ENCODE results near the gene WFDC2.

The WFDC2 gene

DNA sequence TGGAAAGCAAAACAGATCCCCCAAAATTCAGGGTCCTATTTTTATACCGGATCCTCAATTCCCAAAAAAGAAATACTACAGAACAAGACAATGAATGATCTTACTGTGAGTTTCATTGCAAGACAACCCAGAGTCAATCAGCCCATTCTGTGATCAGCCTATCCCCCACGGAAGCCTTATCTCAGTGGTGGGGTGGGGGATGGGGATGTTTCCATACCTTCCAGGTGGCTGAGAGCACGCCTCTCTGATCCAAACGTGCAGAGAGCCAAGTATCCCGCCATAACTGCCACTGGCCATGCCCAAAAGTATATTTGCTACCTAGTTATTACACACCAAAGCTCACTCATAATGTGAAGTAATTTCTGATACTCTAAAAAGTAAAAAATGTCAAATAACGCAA lies 15.1 kb downstream of the WFDC2 start:
- ChIA-PET CTCF (interaction anchor here (0.7 to 2.2 kb wide), 5 partner anchors 15 to 287 kb away, joined by 3 to 10 read pairs (median 3); no protein-coding TSS in a partner anchor), POLR2A (no interaction called here)
- H3K9me3 ChIP-seq (ENCODE audit: control insufficient read depth, insufficient read depth, low read depth, low read length): no peaks in the 10 kb centered on the region

DNA sequence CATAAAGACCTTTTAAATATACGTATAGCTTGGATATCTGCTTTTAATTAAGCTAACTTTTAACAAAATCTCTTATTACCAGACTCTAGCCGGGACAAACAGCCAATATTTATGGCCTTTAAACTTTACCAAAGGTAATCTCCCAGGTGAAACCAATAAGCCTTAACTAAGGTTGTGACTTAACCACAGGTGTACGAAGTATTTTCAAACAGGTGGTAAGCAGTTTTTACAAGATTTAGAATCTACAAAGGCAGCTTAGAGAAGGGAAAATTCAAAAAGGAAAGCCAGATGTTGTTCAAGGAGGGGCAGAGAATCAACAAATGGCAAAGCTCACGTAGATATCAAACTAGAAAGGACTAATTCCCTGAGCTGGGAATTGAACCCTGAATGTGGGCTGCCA lies 15.8 kb downstream of the WFDC2 start:
- CTCF ChIA-PET: interaction anchor here (0.7 to 1.4 kb wide), 5 partner anchors 13 to 476 kb away, joined by 3 to 5 read pairs (median 4); no protein-coding TSS in a partner anchor
- Histone ChIP-seq H3K9me3 (ENCODE audit: control insufficient read depth, insufficient read depth, low read depth, low read length) (no peaks in the 10 kb centered on the region), H3K36me3 (ENCODE audit: control insufficient read depth in 2 of 2, insufficient read depth in 1 of 2, low read length in 2 of 2) (no peaks in the 10 kb centered on the region), H3K27ac (ENCODE audit: extremely low read depth, low read depth, low read length) (no peak overlapping the region), H3K4me3 (ENCODE audit: low read depth, low read length) (no peak overlapping the region), H3K4me1 (ENCODE audit: control insufficient read depth, insufficient read depth, low read length) (no peaks in the 10 kb centered on the region)
- TF ChIP-seq ZNF174 (tag by site-specific recombination; IDR thresholded peaks at IDR 0.05) (no peak), ZNF76 (tag by site-specific recombination; IDR thresholded peaks at IDR 0.05; ENCODE audit: borderline replicate concordance, low read depth) (no peak), ZNF548 (tag by site-specific recombination; IDR thresholded peaks at IDR 0.05) (no peak), ZNF394 (tag by site-specific recombination; IDR thresholded peaks at IDR 0.05; ENCODE audit: borderline replicate concordance) (no peak), TRIM28 (IDR thresholded peaks at IDR 0.05; ENCODE audit: borderline replicate concordance, low read length) (no peak), KLF16 (tag by site-specific recombination; IDR thresholded peaks at IDR 0.05) (no peak), ZNF133 (tag by site-specific recombination; IDR thresholded peaks at IDR 0.05) (no peak), PRDM1 (tag by site-specific recombination; IDR thresholded peaks at IDR 0.05) (no peak), ZNF530 (tag by site-specific recombination; IDR thresholded peaks at IDR 0.05; ENCODE audit: low read depth) (no peak), ZBTB21 (tag by site-specific recombination; IDR thresholded peaks at IDR 0.05) (no peak), ZNF48 (tag by site-specific recombination; IDR thresholded peaks at IDR 0.05) (no peak), TCF7L2 (IDR thresholded peaks at IDR 0.05; ENCODE audit: borderline replicate concordance, low read depth, low read length) (no peak)
- TF ChIP-seq, protein P1, sequence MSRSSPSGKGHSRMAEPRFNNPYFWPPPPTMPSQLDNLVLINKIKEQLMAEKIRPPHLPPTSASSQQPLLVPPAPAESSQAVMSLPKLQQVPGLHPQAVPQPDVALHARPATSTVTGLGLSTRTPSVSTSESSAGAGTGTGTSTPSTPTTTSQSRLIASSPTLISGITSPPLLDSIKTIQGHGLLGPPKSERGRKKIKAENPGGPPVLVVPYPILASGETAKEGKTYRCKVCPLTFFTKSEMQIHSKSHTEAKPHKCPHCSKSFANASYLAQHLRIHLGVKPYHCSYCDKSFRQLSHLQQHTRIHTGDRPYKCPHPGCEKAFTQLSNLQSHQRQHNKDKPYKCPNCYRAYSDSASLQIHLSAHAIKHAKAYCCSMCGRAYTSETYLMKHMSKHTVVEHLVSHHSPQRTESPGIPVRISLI (tag by site-specific recombination; IDR thresholded peaks at IDR 0.05): no peak
- POLR2A ChIA-PET: interaction anchor here (0.7 kb wide), 1 partner anchor 144 kb away, joined by 4 read pairs; the partner anchor contains the start of gene WFDC10A

More for the DNA sequence above, 15.1 kb downstream of the WFDC2 start:
- no peaks in the 10 kb centered on the region for H3K36me3 ChIP-seq (ENCODE audit: control insufficient read depth in 2 of 2, insufficient read depth in 1 of 2, low read length in 2 of 2)
- H3K27ac ChIP-seq (ENCODE audit: extremely low read depth, low read depth, low read length): no peak overlapping the region
- TF ChIP-seq ZNF350 (tag by site-specific recombination; IDR thresholded peaks at IDR 0.05) (no peak), ZNF214 (tag by site-specific recombination; IDR thresholded peaks at IDR 0.05; ENCODE audit: borderline replicate concordance) (no peak), ZNF433 (tag by site-specific recombination; IDR thresholded peaks at IDR 0.05; ENCODE audit: low read depth) (no peak), ZNF600 (tag by site-specific recombination; IDR thresholded peaks at IDR 0.05) (no peak), ZNF324 (tag by site-specific recombination; IDR thresholded peaks at IDR 0.05) (no peak), ZNF423 (tag by site-specific recombination; IDR thresholded peaks at IDR 0.05) (no peak)
- H3K4me3 ChIP-seq (ENCODE audit: low read depth, low read length): no peak overlapping the region
- H3K4me1 ChIP-seq (ENCODE audit: control insufficient read depth, insufficient read depth, low read length): no peaks in the 10 kb centered on the region

DNA sequence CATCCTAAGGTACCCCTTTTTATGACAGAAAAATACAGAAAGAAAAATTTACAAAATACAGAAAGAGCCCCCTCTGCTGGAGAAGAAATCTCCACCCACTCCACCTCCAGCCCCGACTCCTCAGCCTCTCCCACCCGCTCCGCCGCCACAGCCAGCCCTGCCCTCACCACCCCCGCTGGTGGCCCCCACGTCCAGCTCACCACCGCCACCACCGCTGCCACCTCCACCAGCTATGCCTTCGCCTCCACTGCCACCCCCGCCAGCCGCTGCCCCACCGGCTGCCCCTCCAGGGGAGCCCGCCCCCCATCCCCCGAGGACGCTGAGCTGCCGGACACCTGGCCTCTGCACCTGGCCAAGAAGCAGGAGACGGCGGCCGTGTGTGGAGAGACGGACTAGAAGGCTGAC lies 17.7 kb downstream of the WFDC2 start:
- no peak overlapping the region for H3K4me3 ChIP-seq (ENCODE audit: low read depth, low read length)
- no peaks in the 10 kb centered on the region for H3K4me1 ChIP-seq (ENCODE audit: control insufficient read depth, insufficient read depth, low read length)
- TF ChIP-seq ZFHX2 (tag by site-specific recombination; conservative IDR thresholded peaks at IDR 0.05) (peak; percentile 79), ZNF555 (tag by site-specific recombination; conservative IDR thresholded peaks at IDR 0.05) (no peak), EGR2 (tag by site-specific recombination; IDR thresholded peaks at IDR 0.05; ENCODE audit: low read depth) (peak; percentile 91), ZNF558 (tag by site-specific recombination; IDR thresholded peaks at IDR 0.05) (no peak), ZSCAN30 (tag by site-specific recombination; IDR thresholded peaks at IDR 0.05) (no peak), ZNF791 (tag by site-specific recombination; IDR thresholded peaks at IDR 0.05) (no peak), ZNF654 (tag by site-specific recombination; IDR thresholded peaks at IDR 0.05; ENCODE audit: low read depth) (0 out of 2 replicates have a peak, but pooled peaks have one; percentile 5)
- CTCF ChIA-PET: interaction anchor here (0.7 to 0.9 kb wide), 2 partner anchors 15 to 27 kb away, joined by 3 read pairs; no protein-coding TSS in a partner anchor
- H3K27ac ChIP-seq (ENCODE audit: extremely low read depth, low read depth, low read length): no peak overlapping the region
- no peaks in the 10 kb centered on the region for H3K9me3 ChIP-seq (ENCODE audit: control insufficient read depth, insufficient read depth, low read depth, low read length)
- no peaks in the 10 kb centered on the region for H3K36me3 ChIP-seq (ENCODE audit: control insufficient read depth in 2 of 2, insufficient read depth in 1 of 2, low read length in 2 of 2)
- POLR2A ChIA-PET: no interaction called here
